ENCODE measurements around the gene RALGDS. TPM values are rescaled to one million over a fixed set of nuclear protein-coding genes. Genes with fewer than 3 reads are reported as not detected.

Gene RALGDS
- total and polyA plus RNA-seq, 9 of the 15 experiments (the other 6 are each of a cell fraction or from before 2014, with no cell fraction given): 0.75 to 43.3 (median 27.1) TPM

- TF ChIP-seq NCOA6 (IDR thresholded peaks at IDR 0.05): no peak
- no peak for TF ChIP-seq TBL1XR1 (IDR thresholded peaks at IDR 0.05; ENCODE audit: low read length in 2 of 2)
- TF ChIP-seq SAFB (IDR thresholded peaks at IDR 0.05; ENCODE audit: borderline replicate concordance, low read depth, low read length): no peak
- no peak for TF ChIP-seq POU5F1 (IDR thresholded peaks at IDR 0.05; ENCODE audit: borderline replicate concordance, low read depth, low read length, partially characterized antibody)
- no peak for TF ChIP-seq DNMT1 (IDR thresholded peaks at IDR 0.05)
- peak; percentile 51 for TF ChIP-seq SMAD4 (CRISPR knock-in tag; conservative IDR thresholded peaks at IDR 0.05)
- TF ChIP-seq FOXJ2 (tag; IDR thresholded peaks at IDR 0.05): no peak
- TF ChIP-seq PTTG1 (tag; IDR thresholded peaks at IDR 0.05; ENCODE audit: low read depth): no peak
- peak; percentile 60; the same call in 1 of the 2 replicates for TF ChIP-seq MYC (IDR thresholded peaks at IDR 0.05; ENCODE audit: low read depth, low read length)
- no peak for TF ChIP-seq MYC (CRISPR knock-in tag; IDR thresholded peaks at IDR 0.05; ENCODE audit: borderline replicate concordance, low read depth)
- TF ChIP-seq ZNF583 (CRISPR knock-in tag; IDR thresholded peaks at IDR 0.05): no peak
- 0 out of 2 replicates have a peak, but pooled peaks have one; percentile 62 for TF ChIP-seq ZNF785 (CRISPR knock-in tag; IDR thresholded peaks at IDR 0.05)
- TF ChIP-seq FOXJ3 (CRISPR knock-in tag; IDR thresholded peaks at IDR 0.05): no peak
- no peak for TF ChIP-seq ZKSCAN3 (CRISPR knock-in tag; IDR thresholded peaks at IDR 0.05)
- TF ChIP-seq BRF2 (IDR thresholded peaks at IDR 0.05; ENCODE audit: borderline replicate concordance, insufficient read depth, insufficient read length): no peak
- no peak for TF ChIP-seq GABPB2 (CRISPR knock-in tag; conservative IDR thresholded peaks at IDR 0.05)
- TF ChIP-seq ZNF740 (CRISPR knock-in tag; IDR thresholded peaks at IDR 0.05): no peak
- TF ChIP-seq ZNF740 (tag; IDR thresholded peaks at IDR 0.05): no peak
- TF ChIP-seq NRF1 (conservative IDR thresholded peaks at IDR 0.05 in 1 of 2, IDR thresholded peaks at IDR 0.05 in 1 of 2): peak in 1 of 2 experiments; percentile 29; a peak in 1 of 4 replicates
- no peak for TF ChIP-seq RBBP5 (IDR thresholded peaks at IDR 0.05; ENCODE audit: borderline replicate concordance, insufficient read depth, low read length, poor library complexity, severe bottlenecking)
- TF ChIP-seq NBN (IDR thresholded peaks at IDR 0.05; ENCODE audit: low read depth): no peak
- no peak for TF ChIP-seq PHF20 (IDR thresholded peaks at IDR 0.05; ENCODE audit: partially characterized antibody)
- no peak for TF ChIP-seq DEAF1 (CRISPR knock-in tag; IDR thresholded peaks at IDR 0.05)
- TF ChIP-seq PKNOX1 (IDR thresholded peaks at IDR 0.05): no peak
- no peak for TF ChIP-seq GABPA (tag; conservative IDR thresholded peaks at IDR 0.05; ENCODE audit: low read depth)
These were observed 39.9 kb upstream of the RALGDS start (continued) for GRCh38 chr9:133160742-133161546.
